CD4-positive, alpha-beta T cell treated with Interleukin-21 for 1 hour (primary cell): ENCODE measurements around the gene CST7.

Experiments
- DNase-seq: peaks from one replicate; pipeline ENCODE4 v3.0.0-alpha.2; 2020

Gene CST7

GRCh38 chr20:24965065-24965919, 16.2 kb downstream of the CST7 start:
- DNase-seq: no peak

DNA sequence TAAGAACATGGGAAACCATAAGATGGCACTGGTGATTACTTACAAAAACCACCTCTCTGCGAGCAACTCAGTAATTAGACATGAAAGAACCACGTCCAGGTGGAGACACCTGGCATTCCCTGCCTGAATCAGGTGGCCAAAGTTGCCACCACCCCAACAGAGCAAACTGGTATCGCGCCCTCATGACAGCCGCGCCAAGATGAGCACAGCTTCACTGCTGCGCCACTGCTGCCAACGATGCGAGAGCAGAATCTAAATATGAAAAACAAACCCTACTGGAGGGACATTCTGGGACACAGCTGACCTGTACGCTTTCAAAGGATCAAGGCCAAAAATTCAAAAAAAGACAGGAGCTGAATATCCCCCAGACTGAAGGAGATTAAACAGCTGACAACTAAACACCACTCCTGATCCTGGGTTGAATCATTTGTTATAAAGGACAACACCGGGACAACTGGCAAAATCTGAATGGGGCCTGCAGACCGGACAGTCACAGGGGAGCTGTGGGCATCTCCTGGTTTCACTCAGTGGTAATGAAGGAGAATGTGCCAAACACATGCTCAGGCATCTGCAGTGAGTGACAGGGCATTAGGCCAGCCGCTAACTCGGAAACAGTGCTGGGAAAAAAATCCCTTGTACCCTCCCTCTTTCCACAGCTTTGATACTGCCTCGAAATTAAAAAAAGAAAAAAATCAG, 17.4 kb downstream of the CST7 start:
- no peak for DNase-seq

DNA sequence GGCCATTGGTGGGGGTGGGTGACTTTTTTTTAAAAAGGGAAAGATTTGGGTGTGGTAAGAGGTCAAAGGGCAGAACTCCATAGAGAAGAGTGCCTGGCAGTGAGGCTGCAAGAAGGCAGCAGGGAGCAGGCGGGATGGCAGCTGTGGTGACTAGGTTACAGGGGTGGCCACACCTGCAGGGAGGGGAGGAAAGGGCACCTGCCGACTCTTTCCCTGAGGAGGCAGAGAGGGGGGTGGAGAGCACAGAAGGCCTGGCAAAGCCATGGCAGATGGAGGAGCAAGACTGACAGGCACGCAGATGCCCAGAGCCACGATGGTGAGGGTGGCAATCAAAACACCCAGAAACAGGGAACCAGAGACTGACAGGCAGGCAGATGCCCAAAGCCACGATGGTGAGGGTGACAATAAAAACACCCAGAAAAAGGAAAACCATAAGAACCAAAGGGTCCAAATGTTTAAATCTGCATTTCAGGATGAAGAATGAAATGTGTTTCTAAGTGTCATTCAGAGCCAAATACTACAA, 19.3 kb downstream of the CST7 start:
- DNase-seq: no peak

- DNase-seq: no peak
Observed at GRCh38 chr20:24969186-24970029, 20.3 kb downstream of the CST7 start.

DNA sequence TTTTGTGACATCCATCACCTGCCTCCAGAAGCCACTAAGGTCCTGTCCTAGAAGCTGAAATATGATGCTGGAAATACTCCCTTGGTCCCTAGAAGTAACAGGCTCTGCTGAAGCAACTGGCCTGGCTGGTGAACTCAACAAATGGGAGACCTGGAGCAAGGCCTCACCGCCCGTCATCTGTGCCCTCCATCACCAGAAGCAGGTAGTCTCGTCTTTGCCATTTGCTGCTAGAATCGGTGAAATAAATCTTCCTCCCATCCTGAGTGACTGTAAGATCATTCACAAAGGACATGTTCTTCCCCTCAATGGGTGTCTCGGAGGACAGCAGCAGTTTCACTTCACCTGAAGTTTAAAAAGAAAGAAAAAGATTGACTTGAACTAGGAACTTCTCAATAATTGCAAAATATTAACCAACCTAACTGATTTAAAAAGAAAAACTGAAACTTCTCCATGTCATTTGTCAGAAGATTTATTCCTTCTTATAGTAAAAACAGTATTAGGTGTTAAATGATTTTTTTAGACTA, 21.0 kb downstream of the CST7 start:
- no peak for DNase-seq

DNA sequence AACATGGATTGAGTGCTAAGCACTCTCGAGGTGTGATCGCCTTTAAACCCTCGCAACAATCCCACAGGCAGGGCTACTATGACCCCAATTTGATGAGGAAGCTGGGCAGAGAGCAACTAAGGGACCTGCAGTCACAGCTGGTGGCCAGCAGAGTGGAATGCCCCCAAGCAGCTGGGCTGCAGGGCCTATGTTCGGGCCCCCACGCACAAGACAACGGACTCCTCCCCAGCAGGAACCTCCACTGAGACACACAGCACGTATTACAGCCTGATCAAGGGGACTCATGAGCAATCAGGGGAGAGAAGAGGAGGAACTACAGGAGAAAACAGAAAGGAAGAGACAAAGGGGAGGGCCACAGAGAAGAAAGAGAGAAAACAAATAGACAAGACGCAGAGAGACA, 21.7 kb downstream of the CST7 start:
- no peak for DNase-seq

DNA sequence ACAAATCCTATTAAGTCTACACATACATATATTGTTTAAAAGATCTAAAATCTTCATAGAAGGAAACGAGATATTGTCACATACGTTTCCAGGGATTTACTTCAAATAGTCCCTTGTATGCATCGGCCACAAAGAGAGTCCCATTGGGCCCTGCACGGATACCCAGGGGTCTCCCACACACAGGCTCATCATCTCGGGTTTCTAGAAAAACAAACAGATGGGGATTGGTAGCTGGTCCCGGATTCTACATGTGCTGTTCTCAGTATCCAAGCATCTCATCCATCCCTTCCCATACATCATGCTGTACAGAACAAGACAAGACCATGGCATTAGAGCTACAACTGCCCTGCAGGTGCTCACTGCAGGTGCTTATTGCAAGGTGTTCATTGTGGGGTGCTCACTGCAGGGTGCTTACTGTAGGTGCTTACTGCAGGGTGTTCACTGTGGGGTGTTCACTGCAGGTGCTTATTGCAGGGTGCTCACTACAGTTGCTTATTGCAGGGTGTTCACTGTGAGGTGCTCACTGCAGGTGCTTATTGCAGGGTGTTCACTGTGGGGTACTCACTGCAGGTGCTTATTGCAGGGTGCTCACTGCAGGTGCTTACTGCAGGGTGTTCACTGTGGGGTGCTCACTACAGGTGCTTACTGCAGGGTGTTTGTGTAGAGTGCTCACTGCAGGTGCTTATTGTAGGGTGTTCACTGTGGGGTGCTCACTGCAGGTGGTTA, 22.5 kb downstream of the CST7 start:
- DNase-seq: no peak

DNA sequence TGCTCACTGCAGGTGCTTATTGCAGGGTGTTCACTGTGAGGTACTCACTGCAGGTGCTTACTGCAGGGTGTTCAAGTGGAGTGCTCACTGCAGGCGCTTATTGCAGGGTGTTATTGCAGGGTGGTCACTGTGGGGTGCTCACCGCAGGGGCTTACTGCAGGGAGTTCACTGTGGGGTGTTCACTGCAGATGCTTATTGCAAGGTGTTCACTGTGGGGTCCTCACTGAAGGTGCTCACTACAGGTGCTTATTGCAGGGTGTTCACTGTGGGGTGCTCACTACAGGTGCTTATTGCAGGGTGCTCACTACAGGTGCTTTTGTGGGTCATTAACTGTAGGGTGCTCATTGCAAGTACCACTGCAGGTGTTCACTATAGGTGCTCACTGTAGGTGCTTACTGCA, 23.3 kb downstream of the CST7 start:
- DNase-seq: no peak

DNA sequence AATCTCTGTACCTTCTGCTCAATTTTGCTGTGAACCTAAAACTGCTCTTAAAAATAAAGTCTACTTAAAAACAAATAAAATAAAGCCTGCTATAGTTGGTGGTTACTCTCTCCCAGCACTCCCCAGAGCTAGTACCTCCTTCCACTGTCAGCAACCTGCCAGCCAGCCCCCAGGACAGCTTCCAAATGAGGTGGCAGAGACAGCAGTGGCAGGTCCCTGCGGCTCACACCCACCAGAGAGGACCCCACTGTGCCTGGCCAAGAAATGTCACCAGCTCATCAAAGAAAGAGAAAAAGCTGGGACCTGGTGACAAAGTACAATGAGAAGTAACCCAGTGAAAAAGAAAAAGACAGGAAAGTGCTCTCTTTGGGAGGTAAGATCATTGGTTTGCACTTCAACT, 28.3 kb downstream of the CST7 start:
- no peak for DNase-seq

- DNase-seq: no peak
Observed at GRCh38 chr20:24977797-24978196, 28.7 kb downstream of the CST7 start.

DNA sequence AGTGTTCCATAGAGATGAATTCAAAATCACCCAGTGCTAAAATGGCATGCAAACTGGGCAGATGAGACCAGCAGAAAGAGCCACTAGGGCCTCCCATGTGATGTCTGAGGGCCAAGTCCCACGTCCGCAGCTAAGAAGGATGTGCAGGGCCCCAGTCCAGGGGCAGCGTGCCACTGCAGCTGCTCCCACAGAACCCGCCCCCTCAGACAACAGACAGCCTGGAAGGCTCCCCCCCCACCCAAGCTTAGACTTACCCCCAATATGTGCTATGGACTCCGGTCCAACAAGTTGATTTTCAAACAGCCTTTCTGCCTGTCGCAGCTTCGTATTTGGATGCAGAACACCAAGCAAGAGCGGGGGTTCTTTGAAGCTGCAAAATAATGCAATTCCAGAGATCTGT, 29.4 kb downstream of the CST7 start:
- DNase-seq: no peak

GRCh38 chr20:24979036-24979960, 30.2 kb downstream of the CST7 start:
- no peak for DNase-seq

DNA sequence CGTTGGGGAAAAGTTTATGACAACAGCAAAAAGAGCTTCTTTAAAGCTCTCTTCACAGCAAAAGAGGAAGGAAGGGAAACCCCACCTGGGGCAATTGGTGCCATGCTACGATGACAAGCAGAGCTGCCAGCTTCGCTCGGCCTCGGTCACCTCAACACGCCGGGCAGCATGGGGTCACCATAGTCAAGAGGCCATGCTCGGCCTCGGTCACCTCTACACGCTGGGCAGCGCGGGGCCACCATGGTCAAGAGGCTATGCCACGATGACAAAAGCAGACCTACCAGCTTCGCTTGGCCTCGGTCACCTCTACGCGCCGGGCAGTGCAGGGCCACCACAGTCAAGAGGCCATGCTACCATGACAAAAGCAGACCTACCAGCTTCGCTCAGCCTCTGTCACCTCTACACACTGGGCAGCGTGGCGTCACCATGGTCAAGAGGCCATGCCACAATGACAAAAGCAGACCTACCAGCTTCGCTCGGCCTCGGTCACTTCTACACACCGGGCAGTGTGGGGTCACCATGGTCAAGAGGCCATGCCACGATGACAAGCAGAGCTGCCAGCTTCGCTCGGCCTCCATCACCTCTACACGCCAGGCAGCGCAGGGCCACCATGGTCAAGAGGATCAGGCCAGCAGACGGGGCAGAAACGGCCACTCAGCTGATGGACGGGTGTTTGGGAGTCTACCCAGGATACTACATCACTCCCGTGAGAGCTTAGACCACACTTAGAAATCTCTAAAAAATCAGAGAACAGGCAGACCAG, 31.4 kb downstream of the CST7 start:
- no peak for DNase-seq

GRCh38 chr20:24981282-24981681, 32.2 kb downstream of the CST7 start:
- no peak for DNase-seq

GRCh38 chr20:24981790-24982189, 32.7 kb downstream of the CST7 start:
- DNase-seq: no peak

GRCh38 chr20:24983896-24984295, 34.8 kb downstream of the CST7 start:
- no peak for DNase-seq

GRCh38 chr20:24984961-24985640, 36.0 kb downstream of the CST7 start:
- no peak for DNase-seq

- no peak for DNase-seq
Observed at GRCh38 chr20:24985802-24986201, 36.7 kb downstream of the CST7 start.

DNA sequence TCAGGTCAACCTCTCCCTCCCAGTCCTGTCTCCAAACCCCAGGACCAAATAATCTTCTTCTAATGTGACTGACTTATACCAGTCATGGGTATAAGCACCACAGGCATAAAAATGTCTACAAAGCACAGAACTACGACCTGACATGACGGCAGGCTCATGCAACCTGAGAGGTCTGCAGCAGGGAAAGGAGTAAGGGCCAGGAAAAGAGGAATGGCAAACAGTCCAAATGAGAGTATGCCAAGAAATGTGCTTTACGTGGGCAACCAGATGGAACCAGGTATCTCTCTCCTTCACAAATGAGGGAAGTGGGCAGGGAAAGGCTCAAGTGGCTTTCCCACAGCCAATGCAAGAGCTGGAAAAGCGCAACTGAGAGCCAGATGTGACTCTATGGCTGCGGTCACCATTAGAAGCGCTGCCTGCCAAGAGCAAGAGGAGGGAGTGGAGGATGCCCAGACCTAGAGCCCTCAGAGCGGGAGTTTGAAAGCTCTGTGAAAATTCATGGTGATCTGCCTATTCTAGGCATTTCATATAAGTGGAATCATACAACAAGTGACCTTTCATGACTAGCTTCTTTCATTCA, 37.5 kb downstream of the CST7 start:
- no peak for DNase-seq
